ENCODE measurements around the gene KLK4. TPM values are rescaled to one million over a fixed set of nuclear protein-coding genes. Genes with fewer than 3 reads are reported as not detected.

KLK4 gene
- total and polyA plus RNA-seq, 2 of the 13 experiments (the other 11 are each of a cell fraction or from before 2014, with no cell fraction given), result not detected

GRCh38 chr19:50858886-50859285, 52.3 kb downstream of the KLK4 start (continued):
- TF ChIP-seq RCOR2 (CRISPR knock-in tag; IDR thresholded peaks at IDR 0.05) (no peak), ZNF101 (CRISPR knock-in tag; IDR thresholded peaks at IDR 0.05; ENCODE audit: borderline replicate concordance, low read depth) (no peak), NBN (conservative IDR thresholded peaks at IDR 0.05) (no peak), ZNF224 (CRISPR knock-in tag; IDR thresholded peaks at IDR 0.05) (no peak), ASH2L (IDR thresholded peaks at IDR 0.05; ENCODE audit: insufficient read length, low read depth, low read length) (no peak), EED (CRISPR knock-in tag; IDR thresholded peaks at IDR 0.05) (no peak)

DNA sequence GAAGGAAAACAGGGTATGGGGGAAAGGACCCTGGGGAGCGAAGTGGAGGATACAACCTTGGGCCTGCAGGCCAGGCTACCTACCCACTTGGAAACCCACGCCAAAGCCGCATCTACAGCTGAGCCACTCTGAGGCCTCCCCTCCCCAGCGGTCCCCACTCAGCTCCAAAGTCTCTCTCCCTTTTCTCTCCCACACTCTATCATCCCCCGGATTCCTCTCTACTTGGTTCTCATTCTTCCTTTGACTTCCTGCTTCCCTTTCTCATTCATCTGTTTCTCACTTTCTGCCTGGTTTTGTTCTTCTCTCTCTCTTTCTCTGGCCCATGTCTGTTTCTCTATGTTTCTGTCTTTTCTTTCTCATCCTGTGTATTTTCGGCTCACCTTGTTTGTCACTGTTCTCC, 53.8 kb downstream of the KLK4 start:
- Histone ChIP-seq H3K4me1 (ENCODE audit: insufficient read depth, low read length) (no peaks in the 10 kb centered on the region), H2AFZ (ENCODE audit: low read length) (no peak overlapping the region), H3K36me3 (replicated peaks in 1 of 2; ENCODE audit: control insufficient read depth in 1 of 2, insufficient read depth in 2 of 2, low read length in 2 of 2) (no peaks in the 10 kb centered on the region), H3K79me2 (ENCODE audit: insufficient read depth, low read length) (no peaks in the 10 kb centered on the region), H3K4me3 (replicated peaks in 1 of 3; ENCODE audit: insufficient read depth in 1 of 3, low read depth in 2 of 3, low read length in 3 of 3) (no peak overlapping the region), H3K4me2 (ENCODE audit: low read depth, low read length) (no peak overlapping the region), H3K27me3 (ENCODE audit: control insufficient read depth in 1 of 2, insufficient read depth in 2 of 2, low read length in 2 of 2) (peaks cover 3 to 20% of the 10 kb centered on the region in 2 experiments; a peak in 4 of 5 replicates), H3K9me3 (ENCODE audit: low read length) (no peaks in the 10 kb centered on the region), H3K27ac (ENCODE audit: extremely low read length, insufficient read depth, low read length) (no peak overlapping the region), H4K20me1 (ENCODE audit: insufficient read depth, low read length) (no peaks in the 10 kb centered on the region), H3K9ac (ENCODE audit: insufficient read depth, low read depth, low read length) (no peak overlapping the region)
- no peak for FAIRE-seq
- intact Hi-C loops (cut with micrococcal nuclease; ENCODE audit: unreplicated experiment) (no loop called here), in situ Hi-C loops (cut with HindIII; ENCODE audit: extremely low pct_ligation_motif_present, low pct_unique_long_range_greater_than_20kb) (no loop called here)
- DNase-seq (ENCODE audit: low spot score), result no peak
- WGBS (ENCODE audit: low lambda C conversion rate), result 5% methylated on average over 6 of the region's 6 CpGs
- ATAC-seq, result no peak
- POLR2A ChIA-PET, result no interaction called here
- no peak for TF ChIP-seq ZNF230 (CRISPR knock-in tag; IDR thresholded peaks at IDR 0.05)
- CTCF ChIA-PET (ENCODE audit: low intra/inter-chr PET ratio, low total read pairs), result no interaction called here
- BruUV-seq (replicated peaks), result no TSS peak

Other genes with a start within 250 kb of the KLK4 start
- not detected in 2 replicates for gene SHANK1, start 191.6 kb downstream of the KLK4 start, total RNA-seq (2016; rRNA removed; fragmentation: Illumina TruSeq; extraction: Trizol)
- not detected in 2 replicates for gene SHANK1, start 191.6 kb downstream of the KLK4 start, polyA plus RNA-seq (2011; rRNA removed)
- gene CLEC11A, start 188.0 kb downstream of the KLK4 start, total RNA-seq (2016; rRNA removed; fragmentation: Illumina TruSeq; extraction: Trizol), result not detected in 2 replicates
- not detected in 2 replicates for gene CLEC11A, start 188.0 kb downstream of the KLK4 start, polyA plus RNA-seq (2011; rRNA removed)
- not detected in 2 replicates for gene GPR32, start 140.9 kb downstream of the KLK4 start, total RNA-seq (2016; rRNA removed; fragmentation: Illumina TruSeq; extraction: Trizol)
- gene GPR32, start 140.9 kb downstream of the KLK4 start, polyA plus RNA-seq (2011; rRNA removed), result not detected in 2 replicates
- gene ACP4, start 121.0 kb downstream of the KLK4 start, total RNA-seq (2016; rRNA removed; fragmentation: Illumina TruSeq; extraction: Trizol), result not detected in 2 replicates
- gene ACP4, start 121.0 kb downstream of the KLK4 start, polyA plus RNA-seq (2011; rRNA removed), result 0.08 TPM in 1 of 2 replicates, not detected in the other
- not detected in 2 replicates for gene KLK1, start 87.6 kb downstream of the KLK4 start, total RNA-seq (2016; rRNA removed; fragmentation: Illumina TruSeq; extraction: Trizol)
- not detected in 2 replicates for gene KLK1, start 87.6 kb downstream of the KLK4 start, polyA plus RNA-seq (2011; rRNA removed)
- gene KLK15, start 77.8 kb downstream of the KLK4 start, total RNA-seq (2016; rRNA removed; fragmentation: Illumina TruSeq; extraction: Trizol), result not detected in 2 replicates
- not detected in 2 replicates for gene KLK15, start 77.8 kb downstream of the KLK4 start, polyA plus RNA-seq (2011; rRNA removed)
- not detected in 2 replicates for gene KLK3, start 56.5 kb downstream of the KLK4 start, total RNA-seq (2016; rRNA removed; fragmentation: Illumina TruSeq; extraction: Trizol)
- not detected in 2 replicates for gene KLK3, start 56.5 kb downstream of the KLK4 start, polyA plus RNA-seq (2011; rRNA removed)
- gene KLK2, start 38.0 kb downstream of the KLK4 start, total RNA-seq (2016; rRNA removed; fragmentation: Illumina TruSeq; extraction: Trizol), result not detected in 2 replicates
- 0.11 TPM in 1 of 2 replicates, not detected in the other for gene KLK2, start 38.0 kb downstream of the KLK4 start, polyA plus RNA-seq (2011; rRNA removed)
- not detected in 2 replicates for gene KLK5, start 41.6 kb upstream of the KLK4 start, total RNA-seq (2016; rRNA removed; fragmentation: Illumina TruSeq; extraction: Trizol)
- not detected in 2 replicates for gene KLK5, start 41.6 kb upstream of the KLK4 start, polyA plus RNA-seq (2011; rRNA removed)
- 0.15 TPM in 1 of 2 replicates, not detected in the other for gene KLK6, start 58.2 kb upstream of the KLK4 start, total RNA-seq (2016; rRNA removed; fragmentation: Illumina TruSeq; extraction: Trizol)
- gene KLK6, start 58.2 kb upstream of the KLK4 start, polyA plus RNA-seq (2011; rRNA removed), result 1.6 and 1.8 TPM in 2 replicates
- gene KLK7, start 72.5 kb upstream of the KLK4 start, total RNA-seq (2016; rRNA removed; fragmentation: Illumina TruSeq; extraction: Trizol), result not detected in 2 replicates
- gene KLK7, start 72.5 kb upstream of the KLK4 start, polyA plus RNA-seq (2011; rRNA removed), result not detected in 2 replicates
- gene KLK8, start 90.2 kb upstream of the KLK4 start, total RNA-seq (2016; rRNA removed; fragmentation: Illumina TruSeq; extraction: Trizol), result not detected in 2 replicates
- gene KLK8, start 90.2 kb upstream of the KLK4 start, polyA plus RNA-seq (2011; rRNA removed), result not detected in 2 replicates
- gene KLK10, start 108.3 kb upstream of the KLK4 start, total RNA-seq (2016; rRNA removed; fragmentation: Illumina TruSeq; extraction: Trizol), result not detected in 2 replicates
- not detected in 2 replicates for gene KLK10, start 108.3 kb upstream of the KLK4 start, polyA plus RNA-seq (2011; rRNA removed)
- not detected in 2 replicates for gene KLK11, start 115.2 kb upstream of the KLK4 start, total RNA-seq (2016; rRNA removed; fragmentation: Illumina TruSeq; extraction: Trizol)
- gene KLK11, start 115.2 kb upstream of the KLK4 start, polyA plus RNA-seq (2011; rRNA removed), result not detected in 2 replicates
- gene KLK12, start 123.6 kb upstream of the KLK4 start, total RNA-seq (2016; rRNA removed; fragmentation: Illumina TruSeq; extraction: Trizol), result not detected in 2 replicates
- not detected in 2 replicates for gene KLK12, start 123.6 kb upstream of the KLK4 start, polyA plus RNA-seq (2011; rRNA removed)
- gene KLK13, start 153.7 kb upstream of the KLK4 start, total RNA-seq (2016; rRNA removed; fragmentation: Illumina TruSeq; extraction: Trizol), result not detected in 2 replicates
- gene KLK13, start 153.7 kb upstream of the KLK4 start, polyA plus RNA-seq (2011; rRNA removed), result 0.09 TPM in 1 of 2 replicates, not detected in the other
- gene KLK14, start 171.5 kb upstream of the KLK4 start, total RNA-seq (2016; rRNA removed; fragmentation: Illumina TruSeq; extraction: Trizol), result not detected in 2 replicates
- not detected in 2 replicates for gene KLK14, start 171.5 kb upstream of the KLK4 start, polyA plus RNA-seq (2011; rRNA removed)
- 1.9 and 2.9 TPM in 2 replicates for gene CTU1, start 197.0 kb upstream of the KLK4 start, total RNA-seq (2016; rRNA removed; fragmentation: Illumina TruSeq; extraction: Trizol)
- 1.9 and 2.5 TPM in 2 replicates for gene CTU1, start 197.0 kb upstream of the KLK4 start, polyA plus RNA-seq (2011; rRNA removed)
- gene SIGLEC9, start 213.5 kb upstream of the KLK4 start, total RNA-seq (2016; rRNA removed; fragmentation: Illumina TruSeq; extraction: Trizol), result not detected in 2 replicates
- gene SIGLEC9, start 213.5 kb upstream of the KLK4 start, polyA plus RNA-seq (2011; rRNA removed), result not detected in 2 replicates
- gene SIGLEC7, start 230.9 kb upstream of the KLK4 start, total RNA-seq (2016; rRNA removed; fragmentation: Illumina TruSeq; extraction: Trizol), result not detected in 2 replicates
- 0.17 TPM in 1 of 2 replicates, not detected in the other for gene SIGLEC7, start 230.9 kb upstream of the KLK4 start, polyA plus RNA-seq (2011; rRNA removed)